H1 (cell line): ENCODE measurements around the gene METTL1. TPM values are rescaled to one million over a fixed set of nuclear protein-coding genes. Genes with fewer than 3 reads are reported as not detected.

Source experiments
- CTCF ChIA-PET: fragments of 300-600 bp; sonication (Branson Sonifier 250); formaldehyde crosslinking; loops from one replicate; lab custom pipeline; 2021; ENCODE audit not compliant: partially characterized antibody; lab: Charles Lee
- POLR2A ChIA-PET: fragments of 300-600 bp; sonication (Branson Sonifier 250); formaldehyde crosslinking; loops from one replicate; lab custom pipeline; 2021; ENCODE audit warnings: inconsistent platforms; ENCODE audit not compliant: partially characterized antibody; lab: Charles Lee
- DNase-seq, 2 experiments: peaks; one replicate each; pipeline versions ENCODE4 v3.0.0 to v3.0.0-alpha.2; 2010 to 2022; ENCODE audit warnings: low spot score in 2 of 2, low read depth in 1 of 2, mixed read lengths in 1 of 2
- FAIRE-seq: peaks from 2 replicates; lab custom pipeline; 2011; peaks lifted over from hg19 to GRCh38; lab: Jason Lieb, UNC
- H2AFZ ChIP-seq: 2 replicates; pipeline ENCODE4 v1.8.1; 2012; ENCODE audit warnings: low read length, inconsistent platforms
- H2AK5ac ChIP-seq: 2 replicates; pipeline ENCODE4 v1.6.1; 2013; ENCODE audit warnings: low read depth, low read length
- H2BK120ac ChIP-seq: replicated peaks from 2 replicates; pipeline ENCODE3; 2013; ENCODE audit warnings: low read depth, low read length, inconsistent platforms
- H2BK12ac ChIP-seq: 2 replicates; pipeline ENCODE4 v1.6.1; 2013; ENCODE audit warnings: low read depth, low read length
- H2BK15ac ChIP-seq: 2 replicates; pipeline ENCODE4 v1.6.1; 2013; ENCODE audit warnings: low read length
- H2BK20ac ChIP-seq: 2 replicates; pipeline ENCODE4 v1.6.1; 2013; ENCODE audit warnings: low read length
- H2BK5ac ChIP-seq: 2 replicates; pipeline ENCODE4 v1.6.1; 2013; ENCODE audit warnings: low read depth, low read length
- H3K14ac ChIP-seq: 2 replicates; pipeline ENCODE4 v1.6.1; 2013; ENCODE audit warnings: inconsistent platforms; ENCODE audit not compliant: insufficient read length
- H3K18ac ChIP-seq: 2 replicates; pipeline ENCODE4 v1.6.1; 2013; ENCODE audit warnings: low read length; ENCODE audit errors: extremely low read depth
- H3K23ac ChIP-seq: 2 replicates; pipeline ENCODE4 v1.6.1; 2013; ENCODE audit warnings: inconsistent platforms; ENCODE audit not compliant: insufficient read length
- H3K23me2 ChIP-seq: 2 replicates; pipeline ENCODE4 v1.6.1; 2013; ENCODE audit warnings: low read depth, low read length
- H3K27ac ChIP-seq: 2 replicates; pipeline ENCODE4 v1.6.1; 2011; ENCODE audit warnings: low read depth, low read length, inconsistent platforms
- H3K27me3 ChIP-seq, 4 experiments: replicated peaks in 1 of 4; 1 replicate in 1 of 4; 2 replicates in 3 of 4; pipeline versions ENCODE4 v1.6.1 to v1.8.1; 2011 to 2013; ENCODE audit warnings: low read length in 3 of 4, mild to moderate bottlenecking in 3 of 4, inconsistent platforms in 2 of 4, mixed read lengths in 2 of 4, moderate library complexity in 1 of 4; ENCODE audit not compliant: control insufficient read depth in 3 of 4, insufficient read depth in 3 of 4; ENCODE audit errors: extremely low read depth in 1 of 4
- H3K36me3 ChIP-seq, 4 experiments: 2 replicates each; pipeline versions ENCODE4 v1.6.1 to v1.8.1; 2011 to 2013; ENCODE audit warnings: mild to moderate bottlenecking in 4 of 4, low read length in 3 of 4, moderate library complexity in 2 of 4, control low read depth in 1 of 4, inconsistent platforms in 1 of 4; ENCODE audit not compliant: insufficient read depth in 4 of 4, control insufficient read depth in 2 of 4
- H3K4ac ChIP-seq: replicated peaks from 2 replicates; pipeline ENCODE3; 2013; ENCODE audit warnings: low read length, low read depth, mixed read lengths, inconsistent platforms; ENCODE audit not compliant: insufficient read length
- H3K4me1 ChIP-seq, 4 experiments: replicated peaks in 1 of 4; 1 replicate in 1 of 4; 2 replicates in 3 of 4; pipeline versions ENCODE4 v1.6.1 to v1.8.1; 2011 to 2013; ENCODE audit warnings: low read length in 3 of 4, inconsistent platforms in 2 of 4, mixed read lengths in 1 of 4; ENCODE audit not compliant: insufficient read depth in 4 of 4, control insufficient read depth in 3 of 4
- H3K4me2 ChIP-seq, 2 experiments: 2 replicates each; pipeline versions ENCODE4 v1.6.1 to v1.8.1; 2011 to 2013; ENCODE audit warnings: low read depth in 2 of 2, low read length in 2 of 2, control low read depth in 1 of 2, inconsistent platforms in 1 of 2, mild to moderate bottlenecking in 1 of 2; ENCODE audit not compliant: insufficient read depth in 1 of 2
- H3K4me3 ChIP-seq, 4 experiments: fragments of 200-600, 300-600 bp in 1 of 4; sonication (generic), shearing (Covaris generic), sonication (Bioruptor Twin) in 1 of 4; 2 replicates each; pipeline versions ENCODE4 v1.5.1 to v1.8.1; 2011 to 2016; ENCODE audit warnings: low read length in 4 of 4, low read depth in 3 of 4, control low read depth in 2 of 4, inconsistent platforms in 2 of 4, mild to moderate bottlenecking in 2 of 4, mixed read lengths in 1 of 4, moderate library complexity in 1 of 4; ENCODE audit not compliant: insufficient read depth in 2 of 4; ENCODE audit errors: extremely low read depth in 1 of 4
- H3K56ac ChIP-seq: replicated peaks from 2 replicates; pipeline ENCODE3; 2013; ENCODE audit warnings: low read depth, mild to moderate bottlenecking, mixed read lengths, low read length, inconsistent platforms; ENCODE audit not compliant: insufficient read length
- H3K79me1 ChIP-seq: 2 replicates; pipeline ENCODE4 v1.6.1; 2013; ENCODE audit warnings: low read depth, low read length, control low read depth
- H3K79me2 ChIP-seq, 2 experiments: 2 replicates each; pipeline versions ENCODE4 v1.6.1 to v1.8.1; 2012 to 2013; ENCODE audit warnings: low read length in 2 of 2, mild to moderate bottlenecking in 2 of 2, inconsistent platforms in 1 of 2; ENCODE audit not compliant: insufficient read depth in 2 of 2, control insufficient read depth in 1 of 2
- H3K9ac ChIP-seq, 4 experiments: replicated peaks in 1 of 4; 1 replicate in 1 of 4; 2 replicates in 3 of 4; pipeline versions ENCODE4 v1.6.1 to v1.8.1; 2011 to 2013; ENCODE audit warnings: low read depth in 3 of 4, low read length in 3 of 4, control low read depth in 2 of 4, mild to moderate bottlenecking in 2 of 4, moderate library complexity in 2 of 4, inconsistent platforms in 1 of 4; ENCODE audit errors: extremely low read depth in 1 of 4
- H3K9me3 ChIP-seq, 2 experiments: 2 replicates each; pipeline versions ENCODE4 v1.6.1 to v1.8.1; 2012 to 2013; ENCODE audit warnings: mild to moderate bottlenecking in 2 of 2, moderate library complexity in 2 of 2, control low read depth in 1 of 2, inconsistent platforms in 1 of 2, low read depth in 1 of 2, low read length in 1 of 2, mixed read lengths in 1 of 2; ENCODE audit not compliant: insufficient read depth in 2 of 2
- H4K20me1 ChIP-seq, 2 experiments: replicated peaks in 1 of 2; 2 replicates each; pipeline versions ENCODE3 to v1.8.1; 2011 to 2013; ENCODE audit warnings: inconsistent platforms in 2 of 2, low read length in 2 of 2, mild to moderate bottlenecking in 1 of 2; ENCODE audit not compliant: insufficient read depth in 2 of 2, control insufficient read depth in 1 of 2
- H4K5ac ChIP-seq: 2 replicates; pipeline ENCODE4 v1.6.1; 2013; ENCODE audit warnings: low read length, low read depth, mixed read lengths, inconsistent platforms; ENCODE audit not compliant: insufficient read length
- H4K8ac ChIP-seq: 2 replicates; pipeline ENCODE4 v1.8.0; 2013; ENCODE audit warnings: mild to moderate bottlenecking, moderate library complexity, low read length, inconsistent platforms; ENCODE audit not compliant: insufficient read depth; ENCODE audit errors: extremely low read depth
- H4K91ac ChIP-seq: replicated peaks from 2 replicates; pipeline ENCODE3; 2013; ENCODE audit warnings: low read length, mixed read lengths, inconsistent platforms; ENCODE audit not compliant: insufficient read length
- CHD2 ChIP-seq: IDR thresholded peaks from 2 replicates; pipeline ENCODE4 v1.6.1; 2012; ENCODE audit warnings: low read length, improper control_type of control experiment
- CREB1 ChIP-seq: IDR thresholded peaks from 2 replicates; pipeline ENCODE4 v1.6.1; 2012; ENCODE audit warnings: inconsistent platforms
- CTBP2 ChIP-seq: IDR thresholded peaks from 2 replicates; pipeline ENCODE4 v1.7.0; 2011; ENCODE audit warnings: borderline replicate concordance, mild to moderate bottlenecking, moderate library complexity, mixed read lengths, low read length; ENCODE audit not compliant: insufficient read depth, insufficient read length
- MAFK ChIP-seq: IDR thresholded peaks from 2 replicates; pipeline ENCODE4 v1.6.1; 2012; ENCODE audit warnings: low read depth, mild to moderate bottlenecking, improper control_type of control experiment, low read length
- POLR2A ChIP-seq, 2 experiments: IDR thresholded peaks; 1 replicate in 1 of 2; 2 replicates in 1 of 2; pipeline ENCODE4 v1.6.1; 2011; ENCODE audit warnings: low read depth in 2 of 2, low read length in 2 of 2, mild to moderate bottlenecking in 2 of 2; ENCODE audit errors: control extremely low read depth in 1 of 2
- POU5F1 ChIP-seq: IDR thresholded peaks from 2 replicates; pipeline ENCODE4 v1.6.1; 2011; ENCODE audit warnings: low read depth, mild to moderate bottlenecking, low read length, moderate library complexity
- RNF2 ChIP-seq: fragments of 200-900, 300-1000 bp; sonication (generic); IDR thresholded peaks from 2 replicates; pipeline ENCODE4 v1.7.1; 2016; ENCODE audit warnings: borderline replicate concordance, low read depth, mild to moderate bottlenecking, antibody characterized with exemption, low read length; ENCODE audit not compliant: poor library complexity, severe bottlenecking; ENCODE audit errors: missing control alignments
- SIX5 ChIP-seq: IDR thresholded peaks from 2 replicates; pipeline ENCODE4 v1.6.1; 2011; ENCODE audit warnings: mild to moderate bottlenecking, low read depth, low read length
- SP1 ChIP-seq: IDR thresholded peaks from 2 replicates; pipeline ENCODE4 v1.6.1; 2011; ENCODE audit warnings: low read depth, low read length
- SP4 ChIP-seq: IDR thresholded peaks from 2 replicates; pipeline ENCODE4 v1.6.1; 2012; ENCODE audit warnings: low read length, inconsistent platforms
- TBP ChIP-seq: IDR thresholded peaks from 2 replicates; pipeline ENCODE4 v1.6.1; 2011; ENCODE audit warnings: low read depth, low read length, improper control_type of control experiment
- TEAD4 ChIP-seq: IDR thresholded peaks from 2 replicates; pipeline ENCODE4 v1.6.1; 2012; ENCODE audit warnings: low read depth, low read length, inconsistent platforms, mixed read lengths
- WGBS, 2 experiments: shearing (Covaris generic) in 1 of 2; methylation state at CpG; one replicate each; pipeline versions ENCODE4 v1.1.6 to v1.1.7; 2013 to 2015; ENCODE audit warnings: low lambda C conversion rate in 2 of 2, mixed read lengths in 2 of 2, inconsistent platforms in 1 of 2, low coverage in 1 of 2, missing lambda C conversion rate in 1 of 2; ENCODE audit not compliant: insufficient replicate concordance in 2 of 2, insufficient coverage in 1 of 2, insufficient read length in 1 of 2; ENCODE audit errors: extremely low coverage in 1 of 2, missing lambda C conversion rate in 1 of 2; 5-methylcytosine and 5-hydroxymethylcytosine counted together
- polyA plus RNA-seq, 7 experiments: library from polyadenylated mRNA; depleted of rRNA in 3 of 7; stranded (reverse) in 5 of 7; unstranded in 2 of 7; fragments of >200 nt in 5 of 7; fragments of 200-250 nt in 2 of 7; gene quantifications; 1 replicate in 5 of 7; 2 replicates in 1 of 7; 4 replicates in 1 of 7; pipeline versions ENCODE4 v1.2.1 to v1.2.3, GENCODE V29; 2011 to 2013; ENCODE audit warnings: missing spikeins in 2 of 7, mixed read lengths in 2 of 7
- total RNA-seq: library from RNA; stranded (reverse); fragmentation: NEBNext Ultra II Directional; extraction: Animal tissue kit (Norgen Biotek cat#: 25700); gene quantifications from 2 replicates; pipeline ENCODE4 v1.2.1, GENCODE V29; 2021

Gene METTL1
- total and polyA plus RNA-seq, 2 of the 8 experiments (the other 6 are each of a cell fraction or from before 2014, with no cell fraction given), result 40.5 to 46.0 TPM

DNA sequence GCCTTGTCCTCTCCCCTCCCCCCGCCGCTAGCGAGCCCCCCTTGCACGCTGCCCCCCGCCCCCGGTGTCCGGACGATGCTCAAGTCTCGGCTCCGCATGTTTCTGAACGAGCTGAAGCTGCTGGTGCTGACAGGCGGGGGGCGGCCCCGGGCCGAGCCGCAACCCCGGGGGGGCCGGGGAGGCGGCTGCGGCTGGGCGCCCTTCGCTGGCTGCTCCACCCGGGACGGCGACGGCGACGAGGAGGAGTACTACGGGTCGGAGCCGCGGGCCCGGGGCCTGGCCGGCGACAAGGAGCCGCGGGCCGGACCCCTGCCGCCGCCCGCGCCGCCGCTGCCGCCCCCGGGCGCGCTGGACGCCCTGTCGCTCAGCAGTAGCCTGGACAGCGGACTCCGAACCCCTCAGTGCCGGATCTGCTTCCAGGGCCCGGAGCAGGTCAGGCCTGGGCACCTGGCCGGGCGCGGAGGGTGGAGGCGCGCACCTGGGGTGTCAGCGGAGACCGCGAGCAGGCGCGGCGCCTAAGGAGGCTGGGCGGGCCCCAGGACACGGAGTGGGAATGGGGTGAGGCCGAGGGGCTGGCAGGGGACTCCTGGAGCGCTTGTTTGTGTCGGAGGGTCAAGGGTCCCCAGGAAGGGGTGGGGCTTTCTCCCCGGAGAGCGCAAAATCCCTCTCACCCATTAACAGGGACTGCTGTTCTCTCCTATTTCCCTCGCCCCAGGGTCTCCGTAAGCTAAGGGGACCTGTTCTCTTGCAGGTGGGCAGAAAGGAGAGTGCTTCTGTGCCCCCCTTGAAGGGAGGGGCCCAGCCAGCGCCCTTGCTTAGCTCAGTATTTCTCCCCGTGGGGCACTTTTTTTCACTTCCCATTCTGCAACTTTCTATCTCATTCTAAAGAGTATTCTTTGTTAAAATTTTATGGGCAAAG lies 16.2 kb downstream of the METTL1 start:
- H2BK12ac ChIP-seq, result no peak overlapping the region
- H3K4me3 ChIP-seq, result peak overlapping the region; percentile 29 to 96 (median 59)
- H2BK120ac ChIP-seq, result no peak overlapping the region
- H3K18ac ChIP-seq, result no peak overlapping the region; the same call in 1 of the 2 replicates
- DNase-seq, result peak in 1 of 2 experiments; percentile 67
- no peak overlapping the region for H3K23ac ChIP-seq
- CTCF ChIA-PET, result interaction anchor here (0.9 to 2.2 kb wide), 21 partner anchors 9 to 186 kb away, joined by 3 to 40 read pairs (median 5); partner anchors contain the start of genes ATP23, B4GALNT1, CYP27B1 and EEF1AKMT3
- H2BK5ac ChIP-seq, result no peak overlapping the region
- no peak overlapping the region for H3K9ac ChIP-seq
- H2AK5ac ChIP-seq, result no peak overlapping the region
- H4K5ac ChIP-seq, result no peak overlapping the region
- H3K4me2 ChIP-seq, result peak overlapping the region; percentile 82 to 99
- peaks cover 3 to 26% (median 7%) of the 10 kb centered on the region in 4 experiments; a peak in 6 of 7 replicates for H3K4me1 ChIP-seq
- 1% methylated on average over 28 of the region's 76 CpGs; no CpG with 5 or more reads in 1 of the 2 experiments for WGBS, 2 experiments
- H4K20me1 ChIP-seq, result peaks cover 3 to 15% of the 10 kb centered on the region in 2 experiments
- no peak overlapping the region for H4K8ac ChIP-seq
- no peaks in the 10 kb centered on the region for H3K9me3 ChIP-seq
- no peak for FAIRE-seq
- H2BK20ac ChIP-seq, result no peak overlapping the region
- H3K79me1 ChIP-seq, result peaks cover 10% of the 10 kb centered on the region; the same call in 1 of the 2 replicates
- POLR2A ChIA-PET, result interaction anchor here (1.0 to 3.3 kb wide), 8 partner anchors 7 to 235 kb away, joined by 3 to 25 read pairs (median 5); partner anchors contain the start of genes CYP27B1, DDIT3, EEF1AKMT3 and METTL1
- H3K23me2 ChIP-seq, result peaks cover 18% of the 10 kb centered on the region
- H3K4ac ChIP-seq, result no peak overlapping the region
- H3K27me3 ChIP-seq, result peaks cover 8 to 33% (median 26%) of the 10 kb centered on the region in 4 experiments
- H3K14ac ChIP-seq, result no peak overlapping the region
- H3K56ac ChIP-seq, result no peak overlapping the region
- H3K79me2 ChIP-seq, result peaks cover 9 to 13% of the 10 kb centered on the region in 2 experiments
- H2AFZ ChIP-seq, result no peak overlapping the region
- no peak overlapping the region for H4K91ac ChIP-seq
- H2BK15ac ChIP-seq, result no peak overlapping the region
- no peak overlapping the region for H3K27ac ChIP-seq
- H3K36me3 ChIP-seq, result peaks cover 0 to 4% (median 3%) of the 10 kb centered on the region in 4 experiments; a peak in 5 of 8 replicates
- TF ChIP-seq RNF2 (peak; percentile 48), POU5F1 (no peak), SP4 (no peak), SIX5 (no peak), MAFK (no peak), CREB1 (no peak), SP1 (no peak), POLR2A (IDR thresholded peaks at IDR 0.05; ENCODE audit: control extremely low read depth in 1 of 2, low read depth in 2 of 2, low read length in 2 of 2) (no peak), TEAD4 (no peak), CTBP2 (no peak), TBP (no peak), CHD2 (no peak)
